Neural progenitor cell (in vitro differentiated cells): ENCODE measurements around the gene KLHL25.

Experiments used
- CTCF ChIP-seq: fragments of 200-600 bp; sonication (generic); IDR thresholded peaks from 2 replicates; pipeline ENCODE4 v1.5.1; 2017; ENCODE audit warnings: antibody characterized with exemption, mild to moderate bottlenecking
- EZH2 ChIP-seq: fragments of 200-600 bp; sonication (generic); IDR thresholded peaks from 2 replicates; pipeline ENCODE4 v1.6.1; 2017; ENCODE audit warnings: antibody characterized with exemption, mild to moderate bottlenecking, moderate library complexity

GRCh38 chr15:85754989-85755388 is 39.7 kb downstream of the KLHL25 start:
- TF ChIP-seq CTCF = no peak
- TF ChIP-seq EZH2 = no peak
